Measurements from ENCODE around the gene NFATC3.
"Not testable (repeated sequence)": the region's sequence is repeated elsewhere in the genome, so short reads cannot be mapped to it uniquely, and the experiment has no call there.

The NFATC3 gene

GRCh38 chr16:68090130-68090529 is 5.0 kb downstream of the NFATC3 start:
- no peak for DNase-seq (ENCODE audit: low spot score)

- no peak for DNase-seq (ENCODE audit: low spot score)
These were observed 5.4 kb downstream of the NFATC3 start for GRCh38 chr16:68090533-68090932.

- no peak for DNase-seq (ENCODE audit: low spot score)
These were observed 6.5 kb downstream of the NFATC3 start for GRCh38 chr16:68091380-68092261.

GRCh38 chr16:68092275-68092674 is 7.1 kb downstream of the NFATC3 start:
- not testable (repeated sequence) for DNase-seq (ENCODE audit: low spot score)

GRCh38 chr16:68093816-68094613 is 8.8 kb downstream of the NFATC3 start:
- DNase-seq (ENCODE audit: low spot score), result no peak

GRCh38 chr16:68094614-68094934 is 9.4 kb downstream of the NFATC3 start:
- DNase-seq (ENCODE audit: low spot score), result no peak

GRCh38 chr16:68096491-68096890 is 11.3 kb downstream of the NFATC3 start:
- no peak for DNase-seq (ENCODE audit: low spot score)

GRCh38 chr16:68097088-68097487 is 11.9 kb downstream of the NFATC3 start:
- DNase-seq (ENCODE audit: low spot score), result no peak

- no peak for DNase-seq (ENCODE audit: low spot score)
These were observed 12.7 kb downstream of the NFATC3 start for GRCh38 chr16:68097895-68098294.

- no peak for DNase-seq (ENCODE audit: low spot score)
These were observed 15.3 kb downstream of the NFATC3 start for GRCh38 chr16:68100488-68100887.

- DNase-seq (ENCODE audit: low spot score), result no peak
These were observed 20.4 kb downstream of the NFATC3 start for GRCh38 chr16:68105611-68106010.

- not testable (repeated sequence) for DNase-seq (ENCODE audit: low spot score)
These were observed 22.2 kb downstream of the NFATC3 start for GRCh38 chr16:68107230-68107928.

- DNase-seq (ENCODE audit: low spot score), result not testable (repeated sequence)
These were observed 24.0 kb downstream of the NFATC3 start for GRCh38 chr16:68109156-68109555.

GRCh38 chr16:68110611-68111010 is 25.4 kb downstream of the NFATC3 start:
- DNase-seq (ENCODE audit: low spot score), result not testable (repeated sequence)

- DNase-seq (ENCODE audit: low spot score), result no peak
These were observed 26.2 kb downstream of the NFATC3 start for GRCh38 chr16:68111379-68111778.

GRCh38 chr16:68113059-68113761 is 28.0 kb downstream of the NFATC3 start:
- no peak for DNase-seq (ENCODE audit: low spot score)

- no peak for DNase-seq (ENCODE audit: low spot score)
These were observed 28.6 kb downstream of the NFATC3 start for GRCh38 chr16:68113765-68114240.

GRCh38 chr16:68114939-68115338 is 29.8 kb downstream of the NFATC3 start:
- not testable (repeated sequence) for DNase-seq (ENCODE audit: low spot score)

GRCh38 chr16:68115851-68116250 is 30.7 kb downstream of the NFATC3 start:
- DNase-seq (ENCODE audit: low spot score), result no peak

- no peak for DNase-seq (ENCODE audit: low spot score)
These were observed 31.2 kb downstream of the NFATC3 start for GRCh38 chr16:68116256-68116867.

GRCh38 chr16:68117884-68118283 is 32.7 kb downstream of the NFATC3 start:
- no peak for DNase-seq (ENCODE audit: low spot score)

Measured in iPS-NIHi11 (cell line).